ENCODE data around the gene FADS1. TPM values are rescaled to one million over a fixed set of nuclear protein-coding genes. Genes with fewer than 3 reads are reported as not detected.

The FADS1 gene
- total RNA-seq, 1 donor from 2014 or later: 155 TPM

GRCh38 chr11:61750631-61751273 lies 66.1 kb downstream of the FADS1 start:
- no peak for TF ChIP-seq CTCF (IDR thresholded peaks at IDR 0.05; ENCODE audit: partially characterized antibody, unreplicated experiment)
- peaks cover 18% of the 10 kb centered on the region for H3K27me3 Mint-ChIP-seq (ENCODE audit: unreplicated experiment)
- peaks cover 14% of the 10 kb centered on the region for H3K4me1 Mint-ChIP-seq (ENCODE audit: low read depth, unreplicated experiment)
- no peaks in the 10 kb centered on the region for H3K36me3 Mint-ChIP-seq (ENCODE audit: unreplicated experiment)
- peaks cover 3% of the 10 kb centered on the region for H3K9me3 Mint-ChIP-seq (ENCODE audit: unreplicated experiment)
- H3K27ac Mint-ChIP-seq (ENCODE audit: unreplicated experiment): no peak overlapping the region
- H3K4me3 Mint-ChIP-seq (ENCODE audit: unreplicated experiment): no peak overlapping the region
- DNase-seq: no peak

Other genes with a start within 250 kb of the FADS1 start
- 93.6 TPM for gene SYT7, start 235.9 kb downstream of the FADS1 start, total RNA-seq (ENCODE audit: unreplicated experiment)
- gene DAGLA, start 136.6 kb downstream of the FADS1 start, total RNA-seq (ENCODE audit: unreplicated experiment): 9.6 TPM
- gene MYRF, start 64.4 kb downstream of the FADS1 start, total RNA-seq (ENCODE audit: unreplicated experiment): 0.29 TPM
- gene TMEM258, start 24.4 kb downstream of the FADS1 start, total RNA-seq (ENCODE audit: unreplicated experiment): 82.7 TPM
- gene FEN1, start 24.1 kb downstream of the FADS1 start, total RNA-seq (ENCODE audit: unreplicated experiment): 15.2 TPM
- 701 TPM for gene FADS2, start 11.3 kb upstream of the FADS1 start, total RNA-seq (ENCODE audit: unreplicated experiment)
- gene FADS3, start 74.5 kb upstream of the FADS1 start, total RNA-seq (ENCODE audit: unreplicated experiment): 9.7 TPM
- 1.3 TPM for gene RAB3IL1, start 100.6 kb upstream of the FADS1 start, total RNA-seq (ENCODE audit: unreplicated experiment)
- 4.6 TPM for gene BEST1, start 133.3 kb upstream of the FADS1 start, total RNA-seq (ENCODE audit: unreplicated experiment)
- gene FTH1, start 150.6 kb upstream of the FADS1 start, total RNA-seq (ENCODE audit: unreplicated experiment): 885 TPM

Data from glutamatergic neuron (in vitro differentiated cells).